MM.1S (cell line): ENCODE results near the gene AGO1.

Experiments used
- EZH2 ChIP-seq: fragments of 300-600 bp; sonication (generic); optimal IDR thresholded peaks from 2 replicates; pipeline ENCODE3; 2017; ENCODE audit warnings: low read depth, mild to moderate bottlenecking, antibody characterized with exemption, low read length, mixed read lengths
- EZH2phosphoT487 ChIP-seq: fragments of 300-600 bp; sonication (generic); IDR thresholded peaks from 2 replicates; pipeline ENCODE4 v1.6.1; 2018; ENCODE audit warnings: antibody characterized with exemption, low read length
- TF ChIP-seq, protein P1 (sequence below): fragments of 300-600 bp; sonication (generic); IDR thresholded peaks from 2 replicates; pipeline ENCODE4 v1.5.1; 2016; ENCODE audit warnings: antibody characterized with exemption, low read length, mixed read lengths

DNA sequence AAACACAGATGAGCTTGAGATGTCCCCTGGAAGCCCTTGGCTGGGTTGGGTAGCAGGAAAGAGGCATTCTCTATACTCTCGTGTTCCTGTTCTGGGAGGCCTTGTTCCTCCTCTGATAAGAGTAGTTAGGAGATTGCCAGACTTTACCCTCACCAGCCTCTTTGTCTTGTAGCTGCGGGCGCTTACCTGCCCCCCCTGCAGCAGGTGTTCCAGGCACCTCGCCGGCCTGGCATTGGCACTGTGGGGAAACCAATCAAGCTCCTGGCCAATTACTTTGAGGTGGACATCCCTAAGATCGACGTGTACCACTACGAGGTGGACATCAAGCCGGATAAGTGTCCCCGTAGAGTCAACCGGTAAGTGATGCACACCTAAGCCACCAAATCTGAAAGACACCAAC lies 5.2 kb downstream of the AGO1 start:
- TF ChIP-seq EZH2phosphoT487 (no peak), EZH2 (no peak)
- TF ChIP-seq, protein P1, sequence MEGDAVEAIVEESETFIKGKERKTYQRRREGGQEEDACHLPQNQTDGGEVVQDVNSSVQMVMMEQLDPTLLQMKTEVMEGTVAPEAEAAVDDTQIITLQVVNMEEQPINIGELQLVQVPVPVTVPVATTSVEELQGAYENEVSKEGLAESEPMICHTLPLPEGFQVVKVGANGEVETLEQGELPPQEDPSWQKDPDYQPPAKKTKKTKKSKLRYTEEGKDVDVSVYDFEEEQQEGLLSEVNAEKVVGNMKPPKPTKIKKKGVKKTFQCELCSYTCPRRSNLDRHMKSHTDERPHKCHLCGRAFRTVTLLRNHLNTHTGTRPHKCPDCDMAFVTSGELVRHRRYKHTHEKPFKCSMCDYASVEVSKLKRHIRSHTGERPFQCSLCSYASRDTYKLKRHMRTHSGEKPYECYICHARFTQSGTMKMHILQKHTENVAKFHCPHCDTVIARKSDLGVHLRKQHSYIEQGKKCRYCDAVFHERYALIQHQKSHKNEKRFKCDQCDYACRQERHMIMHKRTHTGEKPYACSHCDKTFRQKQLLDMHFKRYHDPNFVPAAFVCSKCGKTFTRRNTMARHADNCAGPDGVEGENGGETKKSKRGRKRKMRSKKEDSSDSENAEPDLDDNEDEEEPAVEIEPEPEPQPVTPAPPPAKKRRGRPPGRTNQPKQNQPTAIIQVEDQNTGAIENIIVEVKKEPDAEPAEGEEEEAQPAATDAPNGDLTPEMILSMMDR: no peak
